IMR-90 (cell line): Measurements from ENCODE around the gene SH2D7. TPM values are rescaled to one million over a fixed set of nuclear protein-coding genes. Genes with fewer than 3 reads are reported as not detected.

Experiments used
- ATAC-seq: fragments of 200-7000 bp; cut with Tn5 transposase; 2 replicates; pipeline ENCODE4 v1.9.1; 2020; ENCODE audit warnings: low read depth, mild to moderate bottlenecking, moderate library complexity
- BruUV-seq: library from RNA; stranded (reverse); fragments of 400-500 nt; replicated peaks from 2 replicates; lab custom pipeline; 2021; lab: Mats Ljungman, UMichigan
- CTCF ChIA-PET: fragments of 300-600 bp; formaldehyde crosslinking; extraction: SDS; loops from one replicate; lab custom pipeline; 2021; ENCODE audit warnings: antibody characterized with exemption; lab: Yijun Ruan, JAX
- POLR2A ChIA-PET: fragments of 300-600 bp; sonication (Branson Sonifier 250); formaldehyde crosslinking; loops from one replicate; lab custom pipeline; 2022; ENCODE audit warnings: antibody characterized with exemption; ENCODE audit not compliant: unreplicated experiment; lab: Charles Lee
- DNase-seq: peaks from one replicate; pipeline ENCODE4 v3.0.0; 2013
- H2AFZ ChIP-seq: replicated peaks from 2 replicates; pipeline ENCODE3; 2013; ENCODE audit warnings: low read length, mild to moderate bottlenecking; ENCODE audit not compliant: poor library complexity
- H2AK5ac ChIP-seq: 2 replicates; pipeline ENCODE4 v1.6.1; 2013; ENCODE audit warnings: low read depth, low read length, inconsistent platforms
- H2AK9ac ChIP-seq: replicated peaks from 2 replicates; pipeline ENCODE3; 2013; ENCODE audit warnings: mild to moderate bottlenecking, low read depth, low read length, moderate library complexity; ENCODE audit not compliant: poor library complexity
- H2BK120ac ChIP-seq: 2 replicates; pipeline ENCODE4 v1.6.1; 2013; ENCODE audit warnings: low read depth, low read length, inconsistent platforms
- H2BK15ac ChIP-seq: 3 replicates; pipeline ENCODE4 v1.6.1; 2013; ENCODE audit warnings: low read depth, low read length, inconsistent platforms
- H2BK20ac ChIP-seq: 2 replicates; pipeline ENCODE4 v1.6.1; 2013; ENCODE audit warnings: low read depth, mild to moderate bottlenecking, inconsistent platforms, low read length, moderate library complexity
- H2BK5ac ChIP-seq: 2 replicates; pipeline ENCODE4 v1.6.1; 2013; ENCODE audit warnings: mild to moderate bottlenecking, low read depth, low read length, inconsistent platforms; ENCODE audit not compliant: poor library complexity, severe bottlenecking
- H3K14ac ChIP-seq: replicated peaks from 2 replicates; pipeline ENCODE4 v1.6.1; 2013; ENCODE audit warnings: low read depth, low read length, inconsistent platforms
- H3K18ac ChIP-seq: 2 replicates; pipeline ENCODE4 v1.6.1; 2013; ENCODE audit warnings: low read depth, low read length, control low read depth
- H3K23ac ChIP-seq: 2 replicates; pipeline ENCODE4 v1.6.1; 2013; ENCODE audit warnings: low read depth, low read length, inconsistent platforms
- H3K27ac ChIP-seq: 2 replicates; pipeline ENCODE4 v1.5.1; 2013; ENCODE audit warnings: mild to moderate bottlenecking, control low read depth, low read length; ENCODE audit not compliant: insufficient read depth
- H3K27me3 ChIP-seq: 2 replicates; pipeline ENCODE4 v1.6.1; 2013; ENCODE audit warnings: low read length; ENCODE audit not compliant: control insufficient read depth, insufficient read depth
- H3K36me3 ChIP-seq: 2 replicates; pipeline ENCODE4 v1.6.1; 2013; ENCODE audit warnings: low read length, mixed read lengths; ENCODE audit not compliant: control insufficient read depth, insufficient read depth
- H3K4ac ChIP-seq: 2 replicates; pipeline ENCODE4 v1.6.1; 2013; ENCODE audit warnings: low read depth, low read length, inconsistent platforms
- H3K4me1 ChIP-seq: 2 replicates; pipeline ENCODE4 v1.6.1; 2013; ENCODE audit warnings: low read length, mixed read lengths; ENCODE audit not compliant: control insufficient read depth, insufficient read depth
- H3K4me2 ChIP-seq: 2 replicates; pipeline ENCODE4 v1.6.1; 2013; ENCODE audit warnings: low read depth, mild to moderate bottlenecking, control low read depth, low read length, moderate library complexity
- H3K4me3 ChIP-seq: 2 replicates; pipeline ENCODE4 v1.5.1; 2013; ENCODE audit warnings: low read depth, mild to moderate bottlenecking, control low read depth, low read length, moderate library complexity; ENCODE audit not compliant: insufficient read depth
- H3K56ac ChIP-seq: 2 replicates; pipeline ENCODE4 v1.6.1; 2013; ENCODE audit warnings: low read length, inconsistent platforms; ENCODE audit not compliant: insufficient read depth; ENCODE audit errors: extremely low read depth
- H3K79me1 ChIP-seq, 2 experiments: 2 replicates each; pipeline ENCODE4 v1.6.1; 2013; ENCODE audit warnings: low read length in 2 of 2, inconsistent platforms in 1 of 2, low read depth in 1 of 2
- H3K9ac ChIP-seq: 2 replicates; pipeline ENCODE4 v1.6.1; 2013; ENCODE audit warnings: low read depth, low read length, control low read depth
- H3K9me1 ChIP-seq: 2 replicates; pipeline ENCODE4 v1.6.1; 2013; ENCODE audit warnings: low read length, inconsistent platforms; ENCODE audit not compliant: insufficient read depth
- H3K9me3 ChIP-seq: 2 replicates; pipeline ENCODE4 v1.6.1; 2013; ENCODE audit warnings: low read length; ENCODE audit not compliant: control insufficient read depth, insufficient read depth
- H4K20me1 ChIP-seq: 2 replicates; pipeline ENCODE4 v1.6.1; 2013; ENCODE audit warnings: low read length, inconsistent platforms; ENCODE audit not compliant: insufficient read depth
- H4K5ac ChIP-seq: 2 replicates; pipeline ENCODE4 v1.6.1; 2013; ENCODE audit warnings: mild to moderate bottlenecking, low read depth, low read length, control low read depth
- H4K8ac ChIP-seq, 2 experiments: 2 replicates each; pipeline ENCODE4 v1.6.1; 2013; ENCODE audit warnings: low read depth in 2 of 2, low read length in 2 of 2, control low read depth in 1 of 2, inconsistent platforms in 1 of 2
- H4K91ac ChIP-seq: 2 replicates; pipeline ENCODE4 v1.6.1; 2013; ENCODE audit warnings: low read depth, low read length, inconsistent platforms; ENCODE audit not compliant: insufficient read depth
- USF2 ChIP-seq: fragments of 150-350 bp; IDR thresholded peaks from 2 replicates; pipeline ENCODE4 v1.6.1; 2017; ENCODE audit warnings: mild to moderate bottlenecking, antibody characterized with exemption, low read length, low read depth
- WGBS, 2 experiments: methylation state at CpG; one replicate each; pipeline versions ENCODE4 v1.1.5 to v1.1.7; 2013; ENCODE audit warnings: missing lambda C conversion rate in 2 of 2; ENCODE audit not compliant: insufficient read length in 1 of 2; ENCODE audit errors: extremely low coverage in 2 of 2; 5-methylcytosine and 5-hydroxymethylcytosine counted together
- dilution Hi-C: fragments of 300-500 bp; cut with HindIII; formaldehyde crosslinking; loops from one replicate; pipeline ENCODE4 v1.14.3; 2018; ENCODE audit warnings: low sequenced_read_pairs; ENCODE audit not compliant: unreplicated experiment
- in situ Hi-C: fragments of 300-500 bp; cut with MboI; formaldehyde crosslinking; loops from 3 replicates; pipeline ENCODE4 v1.14.3; 2019; ENCODE audit warnings: low sequenced_read_pairs, inconsistent platforms, mixed read lengths
- intact Hi-C: fragments of 100-400 bp; cut with micrococcal nuclease; formaldehyde crosslinking; loops from 2 replicates; pipeline ENCODE4 v1.10.0; 2022
- polyA plus RNA-seq, 3 experiments: library from polyadenylated mRNA; depleted of rRNA; stranded (reverse); fragments of >200 nt; gene quantifications; 2 replicates each; pipeline ENCODE4 v1.2.3, GENCODE V29; 2012; ENCODE audit warnings: low replicate concordance in 1 of 3
- total RNA-seq: library from RNA; depleted of rRNA; stranded (reverse); fragments of >200 nt; gene quantifications from 2 replicates; pipeline ENCODE4 v1.2.3, GENCODE V29; 2012

The SH2D7 gene
- total and polyA plus RNA-seq, 2 of the 4 experiments (the other 2 are of a cell fraction): not detected

DNA sequence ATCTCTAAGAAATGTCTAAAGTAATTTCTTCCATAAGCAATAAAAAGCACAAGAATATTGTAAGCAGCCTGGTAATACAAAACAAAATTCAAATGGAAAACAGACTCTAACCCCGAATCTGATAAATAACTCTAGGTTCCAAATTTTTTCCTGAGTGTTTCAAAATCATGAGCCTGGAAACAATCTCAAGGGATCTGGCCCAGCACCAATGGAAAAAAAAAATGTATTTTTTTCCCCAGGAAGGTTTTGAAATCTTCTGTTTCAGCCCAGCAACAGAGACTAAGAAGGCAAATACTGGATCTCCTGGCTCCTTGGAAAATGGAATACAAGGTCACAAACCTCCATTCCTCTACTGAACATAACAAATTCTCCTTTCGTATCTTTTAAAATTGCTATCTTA, 27.8 kb upstream of the SH2D7 start:
- Histone ChIP-seq H2AK9ac (no peak overlapping the region), H3K56ac (no peak overlapping the region), H2AFZ (no peak overlapping the region), H3K4ac (peak overlapping the region; percentile 89; the same call in 1 of the 2 replicates), H3K4me1 (peaks cover 47% of the 10 kb centered on the region), H4K5ac (no peak overlapping the region), H3K4me3 (no peak overlapping the region), H3K36me3 (no peaks in the 10 kb centered on the region), H2BK20ac (no peak overlapping the region), H3K18ac (peak overlapping the region; percentile 90), H4K91ac (no peak overlapping the region), H4K8ac (peak overlapping the region in 1 of 2 experiments; percentile 11; a peak in 1 of 4 replicates), H3K4me2 (no peak overlapping the region), H2BK120ac (no peak overlapping the region), H3K9me3 (no peaks in the 10 kb centered on the region), H2BK15ac (no peak overlapping the region), H2BK5ac (peak overlapping the region; percentile 90), H3K79me1 (peaks cover 27 to 81% of the 10 kb centered on the region in 2 experiments), H3K9me1 (peaks cover 49% of the 10 kb centered on the region), H2AK5ac (no peak overlapping the region), H3K27me3 (no peaks in the 10 kb centered on the region), H3K27ac (peak overlapping the region; percentile 95; the same call in 1 of the 2 replicates), H4K20me1 (peaks cover 65% of the 10 kb centered on the region), H3K14ac (no peak overlapping the region; the same call in 1 of the 2 replicates), H3K9ac (no peak overlapping the region), H3K23ac (no peak overlapping the region)
- in situ Hi-C loops (no loop called here), intact Hi-C loops (loop anchor here (2.0 kb wide), 1 partner anchor 14 kb away; no protein-coding TSS in a partner anchor), dilution Hi-C loops (no loop called here)
- no TSS peak for BruUV-seq
- ChIA-PET CTCF (no interaction called here), POLR2A (no interaction called here)
- 0% methylated on average over 1 of the region's 2 CpGs; no CpG with 5 or more reads in 1 of the 2 experiments for WGBS, 2 experiments
- peak; percentile 51 for DNase-seq
- ATAC-seq: no peak
- no peak for TF ChIP-seq USF2
